SK-N-MC (cell line): Measurements from ENCODE around the gene CEBPE.

Experiments used
- EZH2 ChIP-seq: fragments of 200-600 bp; sonication (generic); IDR thresholded peaks from one replicate; pipeline ENCODE4 v1.6.1; 2017; ENCODE audit warnings: antibody characterized with exemption
- FOXP2 ChIP-seq: optimal IDR thresholded peaks from 2 replicates; pipeline ENCODE3; 2011; ENCODE audit warnings: mild to moderate bottlenecking, moderate library complexity; ENCODE audit not compliant: insufficient read depth; ENCODE audit errors: extremely low read length, control extremely low read depth
- POLR2AphosphoS5 ChIP-seq: IDR thresholded peaks from 2 replicates; pipeline ENCODE4 v1.6.1; 2012; ENCODE audit warnings: mild to moderate bottlenecking, low read depth, low read length, borderline replicate concordance

- TF ChIP-seq POLR2AphosphoS5 (no peak), EZH2 (no peak), FOXP2 (no peak)
These were observed 25.5 kb downstream of the CEBPE start for GRCh38 chr14:23093526-23093925.
